ENCODE data around the gene IDUA. TPM values are rescaled to one million over a fixed set of nuclear protein-coding genes. Genes with fewer than 3 reads are reported as not detected.
A peak's percentile ranks its signal among the peaks of the same experiment; 100 is the strongest.

IDUA gene
- total RNA-seq, 1 experiment from 2014 or later: 15.8 TPM

DNA sequence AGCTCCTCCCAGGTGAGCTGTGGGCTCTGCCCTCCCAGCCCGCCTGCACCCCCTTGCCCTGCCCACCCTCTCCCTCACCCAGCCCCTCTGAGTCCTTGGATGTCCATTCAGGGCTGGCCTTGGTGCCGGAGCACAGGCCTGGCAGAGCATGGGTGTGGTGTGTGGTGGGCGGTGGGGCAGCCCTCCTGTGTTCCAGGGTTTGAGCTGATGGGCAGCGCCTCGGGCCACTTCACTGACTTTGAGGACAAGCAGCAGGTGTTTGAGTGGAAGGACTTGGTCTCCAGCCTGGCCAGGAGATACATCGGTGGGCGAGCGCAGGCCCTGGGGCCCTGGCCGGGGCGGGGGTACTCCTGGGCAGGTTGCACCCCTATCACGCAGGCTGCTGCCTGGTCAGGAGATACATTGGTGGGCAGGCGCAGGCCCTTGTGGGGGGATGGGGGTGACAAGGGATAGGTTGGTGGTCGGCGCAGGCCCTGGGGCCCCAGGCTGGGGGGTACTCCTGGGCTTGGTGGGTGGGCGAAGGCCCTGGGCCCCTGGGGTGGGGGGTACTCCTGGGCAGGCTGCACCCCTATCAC lies 13.9 kb downstream of the IDUA start:
- no peak for DNase-seq (ENCODE audit: low read depth)

DNA sequence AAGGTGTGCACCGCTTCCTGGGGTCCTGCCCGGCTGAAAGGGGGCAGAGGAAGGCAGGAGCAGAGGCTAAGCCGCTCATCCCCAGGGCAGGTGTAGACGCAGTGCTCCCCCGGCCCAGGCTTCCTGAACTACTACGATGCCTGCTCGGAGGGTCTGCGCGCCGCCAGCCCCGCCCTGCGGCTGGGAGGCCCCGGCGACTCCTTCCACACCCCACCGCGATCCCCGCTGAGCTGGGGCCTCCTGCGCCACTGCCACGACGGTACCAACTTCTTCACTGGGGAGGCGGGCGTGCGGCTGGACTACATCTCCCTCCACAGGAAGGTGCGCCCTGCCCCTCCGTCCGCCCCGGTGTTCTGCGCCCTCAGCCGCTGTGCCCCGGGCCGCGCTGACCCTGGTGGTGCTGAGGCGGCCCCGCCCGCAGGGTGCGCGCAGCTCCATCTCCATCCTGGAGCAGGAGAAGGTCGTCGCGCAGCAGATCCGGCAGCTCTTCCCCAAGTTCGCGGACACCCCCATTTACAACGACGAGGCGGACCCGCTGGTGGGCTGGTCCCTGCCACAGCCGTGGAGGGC lies 14.8 kb downstream of the IDUA start:
- DNase-seq (ENCODE audit: low read depth): no peak

GRCh38 chr4:1002131-1002630 lies 15.3 kb downstream of the IDUA start:
- DNase-seq (ENCODE audit: low read depth): no peak

GRCh38 chr4:1002631-1003251 lies 15.9 kb downstream of the IDUA start:
- no peak for DNase-seq (ENCODE audit: low read depth)

DNA sequence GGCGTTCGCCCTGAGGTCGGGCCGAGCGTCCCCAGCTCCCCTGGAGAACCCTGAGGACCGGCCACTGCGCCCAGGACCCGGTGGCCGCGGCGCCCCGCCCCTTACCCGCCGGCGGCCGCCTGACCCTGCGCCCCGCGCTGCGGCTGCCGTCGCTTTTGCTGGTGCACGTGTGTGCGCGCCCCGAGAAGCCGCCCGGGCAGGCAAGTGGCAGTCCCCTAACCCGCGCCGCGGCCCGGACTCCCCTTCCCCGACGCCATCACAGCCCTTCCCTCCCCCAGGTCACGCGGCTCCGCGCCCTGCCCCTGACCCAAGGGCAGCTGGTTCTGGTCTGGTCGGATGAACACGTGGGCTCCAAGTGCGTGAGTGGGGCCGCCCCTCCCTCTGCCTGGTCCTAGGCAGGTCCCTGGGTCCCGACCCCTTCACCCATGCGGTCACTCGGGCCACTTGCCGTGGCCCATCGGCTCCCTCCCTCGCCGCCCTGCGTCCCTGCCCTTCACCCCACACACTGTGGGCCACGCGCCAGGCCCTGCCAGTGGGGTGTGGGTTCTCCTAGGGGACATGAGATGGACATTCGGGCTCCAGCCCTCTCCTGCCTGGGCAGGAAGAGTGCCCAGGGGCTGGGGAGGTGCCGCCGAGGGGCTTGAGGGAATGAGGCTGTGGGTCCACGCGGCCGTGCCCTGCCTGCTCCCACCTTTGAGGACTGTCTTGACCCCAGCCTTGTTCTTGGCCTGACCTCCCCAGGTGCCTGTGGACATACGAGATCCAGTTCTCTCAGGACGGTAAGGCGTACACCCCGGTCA lies 16.6 kb downstream of the IDUA start:
- no peak for DNase-seq (ENCODE audit: low read depth)

- no peak for DNase-seq (ENCODE audit: low read depth)
Measured at GRCh38 chr4:1004071-1004418, 17.2 kb downstream of the IDUA start.

DNA sequence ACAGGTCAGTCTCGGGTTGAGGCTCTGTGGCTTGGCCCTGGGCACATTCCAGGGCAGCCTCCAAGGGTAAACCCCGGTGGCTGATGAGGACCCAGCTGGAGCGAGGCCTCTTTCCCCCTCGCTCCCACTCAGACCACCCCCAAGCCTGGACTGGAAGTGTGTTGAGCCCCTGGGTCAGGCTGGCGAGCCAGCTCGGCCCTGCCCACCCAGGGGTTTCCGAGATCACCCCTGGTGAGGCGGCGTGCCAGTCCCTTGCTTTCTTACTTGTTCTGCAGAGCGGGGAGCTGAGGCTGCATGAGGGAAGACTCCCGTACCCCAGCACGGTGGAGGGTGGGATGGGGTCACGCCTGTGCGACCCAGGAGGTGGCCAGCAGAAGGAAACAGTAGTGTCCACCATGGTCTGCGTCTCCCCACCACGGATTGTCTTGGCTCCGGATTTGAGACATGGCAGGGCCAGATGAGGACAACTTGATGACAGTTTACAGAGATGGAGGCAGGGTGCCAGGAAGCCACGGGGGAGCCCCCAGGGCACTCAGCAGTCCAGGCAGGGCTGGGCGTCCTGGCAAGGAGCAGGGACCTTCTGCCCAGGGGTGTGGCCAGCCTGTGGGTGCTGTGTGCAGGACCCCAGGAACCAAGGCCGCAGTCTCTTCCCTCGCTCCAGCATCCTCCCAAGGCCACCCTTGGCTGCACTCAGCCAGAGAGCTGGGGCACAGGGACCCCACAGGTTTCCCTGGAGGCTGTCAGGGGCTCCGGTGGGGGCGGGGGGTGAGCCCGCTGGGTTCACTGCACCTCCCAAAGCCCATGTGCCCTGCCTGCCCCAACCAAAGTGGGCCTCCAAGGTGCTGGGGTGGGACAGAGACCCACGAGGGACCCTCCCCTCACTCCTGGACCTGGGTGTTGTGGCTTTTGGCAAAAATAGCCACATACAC lies 18.0 kb downstream of the IDUA start:
- DNase-seq (ENCODE audit: low read depth): no peak

DNA sequence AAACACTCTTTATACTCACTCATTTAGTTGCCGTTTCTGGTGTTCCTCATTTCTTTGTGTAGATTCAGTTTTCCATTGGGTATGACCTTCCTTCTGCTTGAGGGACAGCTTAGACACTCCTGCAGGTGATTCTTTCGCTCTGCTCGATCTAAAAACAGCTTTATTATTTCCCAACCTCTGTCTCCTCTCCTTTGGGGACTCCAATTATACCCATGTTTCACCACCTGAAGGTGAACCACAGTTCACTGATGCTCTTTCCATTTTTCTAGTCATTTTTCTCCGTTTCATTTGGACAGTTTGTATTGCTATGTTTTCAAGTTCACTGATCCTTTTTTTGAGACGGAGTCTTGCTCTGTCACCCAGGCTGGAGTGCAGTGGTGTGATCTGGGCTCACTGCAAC lies 20.0 kb downstream of the IDUA start:
- no peak for DNase-seq (ENCODE audit: low read depth)

DNA sequence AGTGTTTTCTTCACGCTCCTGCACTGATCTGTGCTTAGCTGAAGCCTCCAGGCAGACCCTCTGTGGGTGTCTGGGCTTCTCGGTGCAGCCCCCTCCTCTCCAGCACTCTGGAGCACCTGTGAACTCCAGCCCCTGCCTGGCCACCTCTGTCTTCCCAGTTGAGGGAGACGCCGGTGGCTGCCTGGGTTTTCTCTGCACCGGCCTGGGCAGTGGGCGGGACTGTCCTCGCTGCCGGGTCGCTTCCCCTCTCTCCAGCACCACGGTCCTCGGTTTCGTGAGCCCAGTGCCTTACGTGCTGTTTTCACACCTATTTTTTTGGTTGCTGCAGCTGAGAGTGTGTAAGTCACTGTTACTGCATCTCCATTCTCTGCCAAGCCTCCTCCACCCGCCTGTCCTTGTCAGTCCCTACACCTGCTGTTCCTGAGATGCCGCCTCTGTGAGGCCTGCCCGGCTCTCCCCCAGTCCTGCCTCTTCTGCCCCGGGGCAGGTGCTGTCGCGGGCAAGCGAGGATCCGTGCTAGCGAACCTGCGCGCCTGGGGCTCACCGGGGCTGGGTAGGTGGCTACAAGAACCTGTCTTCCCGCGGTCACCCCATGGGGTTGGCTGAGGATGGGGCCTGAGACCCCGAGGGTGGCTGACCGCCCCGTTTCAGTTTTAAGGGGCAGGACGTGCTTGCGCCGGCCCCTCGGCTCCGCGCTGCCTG lies 22.1 kb downstream of the IDUA start:
- DNase-seq (ENCODE audit: low read depth): no peak

DNA sequence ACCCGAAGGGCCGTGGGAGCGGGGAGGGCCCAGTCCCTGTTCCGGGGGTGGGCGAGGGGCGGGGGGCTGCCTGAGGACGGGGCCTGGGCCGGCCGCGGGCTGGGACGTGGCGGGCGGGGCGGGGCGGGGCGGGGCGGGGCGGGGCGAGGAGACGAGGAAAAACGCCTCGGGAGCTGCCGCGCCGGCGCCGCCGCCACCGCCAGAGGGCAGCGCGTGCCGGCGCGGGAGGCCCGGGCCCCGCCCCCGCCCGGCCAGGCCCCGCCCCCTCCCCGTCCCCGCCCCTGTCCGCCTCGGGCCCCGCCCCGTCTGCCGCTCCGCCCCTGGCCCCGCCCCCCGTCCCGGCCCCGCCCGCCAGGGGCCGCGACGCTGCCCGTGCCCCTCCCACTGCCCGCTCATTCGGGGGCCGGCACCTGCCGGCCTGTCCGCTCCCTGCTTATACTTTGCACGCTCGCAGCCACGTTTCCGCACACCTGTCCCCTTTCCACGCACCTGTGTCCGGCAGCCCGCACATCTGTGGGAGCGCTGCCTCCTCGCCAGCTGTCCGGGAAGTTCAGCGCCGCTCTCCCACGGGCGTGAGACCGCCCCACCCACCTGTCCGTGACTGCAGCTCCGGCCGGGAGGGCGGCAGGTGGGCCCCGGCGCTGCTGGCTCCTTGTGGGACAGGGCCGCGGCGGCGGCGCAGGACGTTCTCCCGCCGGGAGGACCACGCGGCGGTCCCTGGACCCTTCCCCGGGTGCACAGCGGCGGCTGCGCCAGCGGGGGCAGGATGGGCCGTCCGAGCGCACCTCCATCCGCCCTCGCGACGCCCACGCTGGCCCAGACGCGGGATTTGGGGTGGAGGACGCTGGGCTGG lies 22.9 kb downstream of the IDUA start:
- DNase-seq (ENCODE audit: low read depth): peak; percentile 39

GRCh38 chr4:1010395-1011021 lies 23.7 kb downstream of the IDUA start:
- DNase-seq (ENCODE audit: low read depth): peak; percentile 71

GRCh38 chr4:1011022-1011665 lies 24.3 kb downstream of the IDUA start, which contains the start of gene FGFRL1:
Gene FGFRL1, plus strand, starts transcription at chr4:1011626. Its CDS starts 860 bp downstream, at chr4:1012486.
- peak; percentile 77 for DNase-seq (ENCODE audit: low read depth)

DNA sequence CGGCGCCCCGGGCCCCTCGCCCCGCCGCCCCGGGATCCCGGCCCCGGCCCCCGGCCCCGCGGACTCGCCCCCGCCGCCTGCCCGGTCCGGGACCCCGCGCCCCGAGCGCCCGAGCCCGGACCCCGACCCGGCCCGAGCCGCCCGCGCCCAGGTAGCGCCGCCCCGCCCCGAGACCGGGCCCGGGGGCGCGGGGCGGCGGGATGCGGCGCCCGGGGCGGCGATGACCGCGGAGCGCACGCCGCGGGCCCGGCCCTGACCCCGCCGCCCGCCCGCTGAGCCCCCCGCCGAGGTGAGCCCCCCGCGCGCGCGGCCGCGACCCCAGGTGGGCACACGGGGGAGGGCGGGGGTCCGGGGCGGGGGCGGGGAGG lies 24.8 kb downstream of the IDUA start:
- no peak for DNase-seq (ENCODE audit: low read depth)

DNA sequence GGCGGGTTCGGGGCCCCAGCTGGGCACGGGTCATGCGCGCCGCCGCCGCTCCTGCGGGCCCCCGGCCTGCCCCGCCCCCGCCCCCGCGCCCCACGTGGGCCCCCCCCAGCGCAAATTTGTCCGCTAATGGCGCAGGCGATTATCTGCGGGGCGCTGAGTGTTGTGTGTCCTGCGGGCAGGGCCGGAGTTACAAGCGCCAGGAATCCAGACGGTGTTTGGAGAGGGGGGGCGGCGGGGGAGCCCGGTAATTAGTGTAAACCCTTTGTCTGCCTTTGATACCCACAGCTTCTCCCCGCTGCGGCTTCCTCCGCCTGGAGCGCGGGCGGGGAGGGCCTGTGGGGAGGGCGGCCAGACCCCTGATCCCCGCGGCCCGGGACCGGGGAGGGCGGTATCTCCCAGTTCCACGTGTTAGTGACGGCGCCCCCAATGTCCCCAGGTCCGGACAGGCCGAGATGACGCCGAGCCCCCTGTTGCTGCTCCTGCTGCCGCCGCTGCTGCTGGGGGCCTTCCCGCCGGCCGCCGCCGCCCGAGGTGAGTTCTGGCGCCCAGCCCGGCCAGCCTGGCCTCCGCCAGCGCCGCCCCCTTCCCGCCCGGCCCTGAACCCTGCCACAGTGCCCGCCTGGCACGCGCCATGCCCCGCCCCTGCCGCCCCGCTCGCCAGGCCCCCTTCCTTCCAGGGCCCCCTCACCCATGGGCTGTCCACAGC lies 25.3 kb downstream of the IDUA start:
- DNase-seq (ENCODE audit: low read depth): no peak

GRCh38 chr4:1013225-1014073 lies 26.6 kb downstream of the IDUA start:
- no peak for DNase-seq (ENCODE audit: low read depth)

- no peak for DNase-seq (ENCODE audit: low read depth)
Measured at GRCh38 chr4:1014291-1015167, 27.7 kb downstream of the IDUA start.

Data from LHCN-M2 (cell line).